ENCODE results near the gene PDPR. TPM values are rescaled to one million over a fixed set of nuclear protein-coding genes. Genes with fewer than 3 reads are reported as not detected.

PDPR gene
- total and polyA plus RNA-seq, 10 of the 15 experiments (the other 5 are each of a cell fraction or from before 2014, with no cell fraction given), result 2.6 to 29.1 (median 6.8) TPM

DNA sequence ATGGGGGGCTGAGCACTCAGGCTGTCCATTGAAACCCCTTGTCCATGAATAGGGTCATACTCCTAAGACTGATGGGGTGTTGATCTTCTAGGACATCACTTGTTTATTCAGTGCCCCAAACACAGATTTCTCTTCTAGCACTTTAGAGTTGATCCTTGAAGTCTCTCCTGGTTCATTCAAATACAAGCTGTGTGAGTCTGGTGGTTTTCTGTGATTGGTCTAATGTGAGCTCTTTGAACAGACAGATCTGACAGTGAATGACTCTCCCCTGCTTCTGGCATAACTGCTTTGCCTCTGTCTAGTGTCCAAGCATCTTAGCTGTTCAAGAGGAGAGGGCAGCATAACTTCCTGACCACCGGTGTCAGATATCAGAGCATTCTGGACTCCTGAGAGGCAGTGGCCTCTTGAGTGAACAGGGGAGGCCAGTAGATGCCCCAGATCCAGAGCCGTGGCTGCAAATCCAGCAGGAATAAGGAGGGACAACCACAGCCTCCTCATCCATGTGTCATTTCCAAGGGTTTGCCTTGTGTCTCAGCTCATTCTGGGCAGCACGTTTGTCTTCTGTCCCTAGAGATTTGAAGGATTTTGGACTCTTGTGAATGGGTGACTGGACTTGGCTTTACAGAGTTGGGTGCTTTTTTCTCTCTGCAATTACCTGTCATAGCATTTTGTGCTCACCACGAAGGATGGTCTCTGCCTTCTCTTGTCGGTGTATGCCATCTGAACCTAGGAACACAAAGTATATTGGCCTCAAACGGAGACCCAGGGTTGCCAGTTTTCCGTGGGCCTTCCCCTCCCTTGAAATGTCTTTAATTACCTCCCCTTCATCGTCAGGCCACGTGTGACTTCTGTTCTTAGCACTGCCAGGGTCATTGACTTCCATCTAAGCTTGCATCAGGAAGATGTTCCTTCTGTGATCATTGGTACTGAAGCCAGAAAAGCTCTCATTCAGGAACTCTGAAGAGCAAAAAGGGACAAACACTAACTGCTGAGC lies 45.5 kb downstream of the PDPR start:
- intact Hi-C loops (cut with micrococcal nuclease; ENCODE audit: unreplicated experiment) (loop anchor here (10.0 kb wide), 2 partner anchors 95 to 495 kb away; partner anchors contain the start of gene EXOSC6), in situ Hi-C loops (cut with MboI) (no loop called here)
- no peak for DNase-seq (ENCODE audit: low read depth, low spot score)
- Histone ChIP-seq H3K9ac (ENCODE audit: control insufficient read depth, insufficient read depth, low read length) (no peak overlapping the region), H3K36me3 (ENCODE audit: control insufficient read depth in 2 of 2, insufficient read depth in 2 of 2, low read length in 1 of 2) (peaks cover 11 to 15% of the 10 kb centered on the region in 2 experiments; a peak in 3 of 4 replicates), H3K4me1 (ENCODE audit: control insufficient read depth, insufficient read depth, low read length) (no peaks in the 10 kb centered on the region), H3K4me3 (no peak overlapping the region), H3K27me3 (replicated peaks in 1 of 2; ENCODE audit: control insufficient read depth in 2 of 2, insufficient read depth in 2 of 2, low read length in 1 of 2) (no peaks in the 10 kb centered on the region), H4K20me1 (ENCODE audit: control insufficient read depth, insufficient read depth) (no peaks in the 10 kb centered on the region), H3K27ac (ENCODE audit: control insufficient read depth, insufficient read depth) (no peak overlapping the region), H3K79me2 (ENCODE audit: control insufficient read depth, insufficient read depth, low read length) (no peaks in the 10 kb centered on the region), H3K4me2 (ENCODE audit: control insufficient read depth, insufficient read depth) (no peak overlapping the region), H2AFZ (ENCODE audit: control insufficient read depth, low read depth, low read length) (no peak overlapping the region), H3K9me3 (replicated peaks; ENCODE audit: control insufficient read depth, insufficient read depth, low read length) (no peaks in the 10 kb centered on the region)
- no peak for TF ChIP-seq ZSCAN29 (IDR thresholded peaks at IDR 0.05)
- TF ChIP-seq SIN3A (IDR thresholded peaks at IDR 0.05; ENCODE audit: low read depth, low read length), result no peak
- TF ChIP-seq, protein P1, sequence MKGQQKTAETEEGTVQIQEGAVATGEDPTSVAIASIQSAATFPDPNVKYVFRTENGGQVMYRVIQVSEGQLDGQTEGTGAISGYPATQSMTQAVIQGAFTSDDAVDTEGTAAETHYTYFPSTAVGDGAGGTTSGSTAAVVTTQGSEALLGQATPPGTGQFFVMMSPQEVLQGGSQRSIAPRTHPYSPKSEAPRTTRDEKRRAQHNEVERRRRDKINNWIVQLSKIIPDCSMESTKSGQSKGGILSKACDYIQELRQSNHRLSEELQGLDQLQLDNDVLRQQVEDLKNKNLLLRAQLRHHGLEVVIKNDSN (IDR thresholded peaks at IDR 0.05; ENCODE audit: borderline replicate concordance, extremely low read length, insufficient read depth, low read depth, low read length), result no peak
- TF ChIP-seq TCF12 (IDR thresholded peaks at IDR 0.05; ENCODE audit: low read depth, low read length), result no peak
- TF ChIP-seq YBX1 (IDR thresholded peaks at IDR 0.05), result no peak
- TF ChIP-seq ESRRA (IDR thresholded peaks at IDR 0.05; ENCODE audit: low read length), result no peak
- no peak for TF ChIP-seq MTA3 (IDR thresholded peaks at IDR 0.05; ENCODE audit: borderline replicate concordance, low read length)
- no peak for TF ChIP-seq ZNF622 (IDR thresholded peaks at IDR 0.05)
- TF ChIP-seq WRNIP1 (IDR thresholded peaks at IDR 0.05; ENCODE audit: borderline replicate concordance, low read depth, low read length), result no peak
- no peak for TF ChIP-seq BACH1 (IDR thresholded peaks at IDR 0.05; ENCODE audit: borderline replicate concordance)
- no peak for TF ChIP-seq YY1 (IDR thresholded peaks at IDR 0.05; ENCODE audit: low read depth, low read length)
- no peak for TF ChIP-seq BCL11A (IDR thresholded peaks at IDR 0.05; ENCODE audit: low read depth, low read length)
- TF ChIP-seq IRF3 (IDR thresholded peaks at IDR 0.05), result no peak
- TF ChIP-seq CBX3 (IDR thresholded peaks at IDR 0.05; ENCODE audit: borderline replicate concordance, low read depth), result no peak
- no peak for TF ChIP-seq ETV6 (conservative IDR thresholded peaks at IDR 0.05 in 1 of 2, IDR thresholded peaks at IDR 0.05 in 1 of 2; ENCODE audit: borderline replicate concordance in 1 of 2, low read depth in 1 of 2)
- no peak for TF ChIP-seq MYB (IDR thresholded peaks at IDR 0.05; ENCODE audit: borderline replicate concordance, low read depth, low read length)
- TF ChIP-seq MEF2B (IDR thresholded peaks at IDR 0.05; ENCODE audit: partially characterized antibody, poor library complexity, severe bottlenecking), result no peak
- TF ChIP-seq, protein P2, sequence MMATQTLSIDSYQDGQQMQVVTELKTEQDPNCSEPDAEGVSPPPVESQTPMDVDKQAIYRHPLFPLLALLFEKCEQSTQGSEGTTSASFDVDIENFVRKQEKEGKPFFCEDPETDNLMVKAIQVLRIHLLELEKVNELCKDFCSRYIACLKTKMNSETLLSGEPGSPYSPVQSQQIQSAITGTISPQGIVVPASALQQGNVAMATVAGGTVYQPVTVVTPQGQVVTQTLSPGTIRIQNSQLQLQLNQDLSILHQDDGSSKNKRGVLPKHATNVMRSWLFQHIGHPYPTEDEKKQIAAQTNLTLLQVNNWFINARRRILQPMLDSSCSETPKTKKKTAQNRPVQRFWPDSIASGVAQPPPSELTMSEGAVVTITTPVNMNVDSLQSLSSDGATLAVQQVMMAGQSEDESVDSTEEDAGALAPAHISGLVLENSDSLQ (IDR thresholded peaks at IDR 0.05), result no peak
- RAD21 ChIA-PET (ENCODE audit: unreplicated experiment), result no interaction called here
- CTCF ChIA-PET, result no interaction called here
- WGBS (ENCODE audit: insufficient coverage, insufficient replicate concordance, low lambda C conversion rate, missing lambda C conversion rate), result 83% methylated on average over 9 of the region's 9 CpGs
- no TSS peak for BruUV-seq (replicated peaks)
- POLR2A ChIA-PET, result no interaction called here
- FAIRE-seq, result no peak
- no peak for ATAC-seq
- SMC1A ChIA-PET (ENCODE audit: uncharacterized antibody, unreplicated experiment), result interaction anchor here (1.4 to 1.7 kb wide), 2 partner anchors 108 to 494 kb away, joined by 3 to 6 read pairs; no protein-coding TSS in a partner anchor
